ENCODE results near the gene P2RX5. TPM values are rescaled to one million over a fixed set of nuclear protein-coding genes. Genes with fewer than 3 reads are reported as not detected.

Gene P2RX5
- total RNA-seq, 1 donor from 2014 or later = 6.0 TPM

- no peak for TF ChIP-seq CTCF (IDR thresholded peaks at IDR 0.05; ENCODE audit: insufficient read depth, low read length, poor library complexity, severe bottlenecking)
- Histone ChIP-seq H3K27me3 (ENCODE audit: control insufficient read depth, insufficient read depth, low read length) (peaks cover 5% of the 10 kb centered on the region), H3K4me3 (ENCODE audit: low read depth, low read length) (no peak overlapping the region), H3K36me3 (ENCODE audit: control insufficient read depth, insufficient read depth, low read length) (no peaks in the 10 kb centered on the region)
- no peak for DNase-seq (ENCODE audit: low read depth)
These were observed 6.5 kb downstream of the P2RX5 start for GRCh38 chr17:3689262-3690093.

- TF ChIP-seq CTCF (IDR thresholded peaks at IDR 0.05; ENCODE audit: insufficient read depth, low read length, poor library complexity, severe bottlenecking) = no peak
- H3K36me3 ChIP-seq (ENCODE audit: control insufficient read depth, insufficient read depth, low read length) = no peaks in the 10 kb centered on the region
- H3K4me3 ChIP-seq (ENCODE audit: low read depth, low read length) = no peak overlapping the region
- H3K27me3 ChIP-seq (ENCODE audit: control insufficient read depth, insufficient read depth, low read length) = peaks cover 5% of the 10 kb centered on the region
- DNase-seq (ENCODE audit: low read depth) = no peak
These were observed 7.1 kb downstream of the P2RX5 start for GRCh38 chr17:3688852-3689261.

- no peaks in the 10 kb centered on the region for H3K36me3 ChIP-seq (ENCODE audit: control insufficient read depth, insufficient read depth, low read length)
- TF ChIP-seq CTCF (IDR thresholded peaks at IDR 0.05; ENCODE audit: insufficient read depth, low read length, poor library complexity, severe bottlenecking) = no peak
- peaks cover 5% of the 10 kb centered on the region for H3K27me3 ChIP-seq (ENCODE audit: control insufficient read depth, insufficient read depth, low read length)
- no peak for DNase-seq (ENCODE audit: low read depth)
- H3K4me3 ChIP-seq (ENCODE audit: low read depth, low read length) = no peak overlapping the region
These were observed 7.9 kb downstream of the P2RX5 start for GRCh38 chr17:3688027-3688553.

- no peak for TF ChIP-seq CTCF (IDR thresholded peaks at IDR 0.05; ENCODE audit: insufficient read depth, low read length, poor library complexity, severe bottlenecking)
- Histone ChIP-seq H3K27me3 (ENCODE audit: control insufficient read depth, insufficient read depth, low read length) (peaks cover 5% of the 10 kb centered on the region), H3K36me3 (ENCODE audit: control insufficient read depth, insufficient read depth, low read length) (no peaks in the 10 kb centered on the region), H3K4me3 (ENCODE audit: low read depth, low read length) (no peak overlapping the region)
- DNase-seq (ENCODE audit: low read depth) = no peak
These were observed 10.8 kb downstream of the P2RX5 start for GRCh38 chr17:3685174-3685573.

GRCh38 chr17:3683054-3683511, 12.9 kb downstream of the P2RX5 start:
- Histone ChIP-seq H3K36me3 (ENCODE audit: control insufficient read depth, insufficient read depth, low read length) (no peaks in the 10 kb centered on the region), H3K4me3 (ENCODE audit: low read depth, low read length) (no peak overlapping the region), H3K27me3 (ENCODE audit: control insufficient read depth, insufficient read depth, low read length) (peaks cover 5% of the 10 kb centered on the region)
- TF ChIP-seq CTCF (IDR thresholded peaks at IDR 0.05; ENCODE audit: insufficient read depth, low read length, poor library complexity, severe bottlenecking) = peak; percentile 98
- no peak for DNase-seq (ENCODE audit: low read depth)
